NOMO-1 treated with DMSO at 0.1 percent for 48 hours (cell line): Measurements from ENCODE around the gene TSPAN7.

Source experiments
- DNase-seq: peaks from one replicate; lab custom pipeline; 2025; ENCODE audit not compliant: unreplicated experiment; lab: John Stamatoyannopoulos, UW

TSPAN7 gene

DNA sequence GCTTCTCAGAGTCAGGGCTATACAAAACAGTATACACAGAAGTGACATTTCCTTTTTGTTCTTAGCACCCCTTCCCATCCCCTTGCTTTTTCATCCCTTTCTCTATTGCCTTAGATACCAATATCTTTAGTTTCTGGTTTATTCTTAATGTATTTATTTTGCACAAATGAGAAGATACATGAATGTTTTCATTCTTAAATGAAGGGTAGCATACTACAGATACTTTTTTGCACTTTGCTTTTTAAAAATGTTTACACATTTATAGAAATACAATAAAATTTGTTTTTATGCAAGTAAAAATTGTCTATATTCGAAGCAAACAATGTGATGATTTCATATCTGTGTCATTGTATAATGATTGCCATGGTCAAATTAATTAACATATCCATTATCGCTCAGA lies 33.1 kb downstream of the TSPAN7 start:
- no peak for DNase-seq

DNA sequence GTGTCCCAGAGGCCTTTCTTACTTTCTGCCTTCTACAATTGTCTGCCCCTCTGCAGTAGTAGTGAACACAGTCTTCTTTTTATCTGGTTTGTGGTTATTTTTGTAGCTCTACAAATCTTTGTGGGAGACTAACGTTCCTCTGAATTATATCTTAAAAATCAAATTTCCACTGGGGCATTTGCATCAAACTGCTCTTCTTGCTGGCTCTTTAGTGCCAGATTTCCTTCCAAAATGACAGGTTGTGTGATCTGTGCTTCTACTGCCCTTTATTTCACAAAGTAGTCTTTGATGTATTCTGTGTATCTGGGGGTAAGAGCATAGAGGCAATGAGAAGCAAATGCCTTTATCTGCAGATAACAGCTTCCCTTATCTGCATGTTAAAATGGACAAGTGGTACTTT lies 34.5 kb downstream of the TSPAN7 start:
- DNase-seq = no peak

DNA sequence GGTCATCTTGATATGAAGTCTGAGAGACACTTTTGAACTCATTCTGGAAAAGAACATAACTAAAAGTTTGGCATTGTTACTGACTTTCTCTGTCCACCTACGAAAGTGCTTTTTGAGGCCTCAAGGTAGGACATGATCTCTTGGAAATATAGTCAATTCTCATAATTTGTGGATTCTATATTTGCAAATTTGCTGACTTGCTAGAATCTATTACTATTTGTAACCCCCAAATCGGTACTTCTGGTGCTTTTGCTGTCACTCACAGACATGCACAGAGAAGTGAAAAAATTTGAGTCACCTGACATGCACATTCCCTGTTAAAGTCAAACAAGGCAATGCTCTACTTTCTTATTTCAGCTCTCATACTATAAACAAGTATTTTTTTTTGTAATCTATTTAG lies 35.6 kb downstream of the TSPAN7 start:
- DNase-seq = no peak

DNA sequence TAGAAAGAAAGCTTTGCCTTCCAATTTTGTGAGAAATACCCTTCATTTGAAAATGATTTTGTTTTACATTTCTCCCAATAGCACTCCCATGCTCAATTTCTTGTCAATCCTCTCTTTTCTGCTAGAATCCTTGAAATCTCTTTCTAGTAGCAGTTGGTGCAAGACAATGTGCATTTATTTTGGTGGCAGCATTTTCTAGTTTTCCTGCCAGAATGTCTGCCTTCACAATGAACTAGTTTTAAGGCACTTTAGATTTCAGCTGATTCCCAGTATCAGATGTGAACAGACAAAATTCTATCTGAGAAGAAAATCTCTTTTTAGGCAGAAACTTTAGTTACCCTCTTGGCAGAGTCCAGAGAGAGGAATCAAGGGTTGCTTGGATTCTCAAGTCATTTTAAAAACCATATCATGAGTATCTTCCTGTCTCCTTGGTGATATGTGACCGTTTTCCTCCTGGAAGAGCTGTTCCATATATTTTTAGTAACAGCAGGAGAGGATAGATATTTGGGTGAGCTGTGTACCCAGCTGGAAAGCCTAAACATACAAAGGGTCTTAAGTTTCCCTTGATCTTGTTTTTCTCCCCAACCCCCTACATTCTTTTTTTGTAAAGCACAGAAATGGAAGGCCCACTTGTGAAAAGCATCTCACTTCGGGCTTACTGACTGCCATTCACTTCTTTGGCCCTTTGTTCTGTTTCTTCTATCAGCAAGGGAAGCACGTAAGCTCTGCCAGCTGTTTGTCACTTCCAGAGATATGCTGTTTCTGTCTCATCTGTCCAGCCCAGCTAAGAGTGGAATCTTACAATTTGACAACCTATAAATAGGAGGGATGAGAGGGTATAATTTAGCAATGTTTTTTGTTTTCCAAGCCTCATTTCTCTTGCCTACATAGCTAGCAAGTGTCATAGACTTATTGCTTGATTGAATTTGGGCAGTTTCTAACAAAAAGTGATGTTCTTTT lies 38.7 kb downstream of the TSPAN7 start:
- no peak for DNase-seq

DNA sequence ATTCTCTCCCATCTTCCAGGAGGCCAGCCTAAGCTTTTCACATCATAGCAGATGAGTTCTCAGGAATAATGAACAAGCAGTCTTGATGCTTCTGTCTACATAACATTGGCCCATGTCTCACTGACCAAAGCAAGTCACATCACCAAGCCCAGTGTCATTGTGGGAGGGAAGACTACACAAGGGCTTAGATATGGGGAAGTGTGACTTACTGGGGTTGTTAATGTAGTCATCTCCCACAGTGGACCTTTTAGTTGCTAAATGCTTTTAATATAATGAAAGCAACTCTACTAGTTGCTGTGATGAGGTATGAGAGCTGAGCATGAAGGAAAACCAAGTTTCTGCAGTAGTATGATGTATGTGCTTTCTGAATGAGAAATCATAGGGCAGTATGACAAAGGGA lies 40.5 kb downstream of the TSPAN7 start:
- no peak for DNase-seq

DNA sequence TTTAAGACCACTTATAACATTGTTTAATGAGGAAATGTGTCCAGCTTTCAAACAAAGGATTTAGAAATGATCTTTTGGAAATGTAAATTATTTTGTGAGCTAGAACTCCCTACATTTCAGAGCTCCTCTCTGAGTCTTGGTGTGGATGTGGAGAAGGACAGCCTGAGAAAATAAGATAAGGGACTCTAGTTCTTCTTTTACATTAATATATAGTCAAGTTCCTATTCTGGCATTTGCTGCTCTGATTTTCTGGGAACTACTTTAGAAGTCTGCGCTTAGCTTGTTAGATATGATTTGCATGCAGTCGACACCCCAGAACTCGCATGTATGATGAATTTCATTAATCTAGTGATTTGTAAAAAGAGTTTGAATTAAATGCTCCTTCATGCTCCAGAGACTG lies 45.5 kb downstream of the TSPAN7 start:
- no peak for DNase-seq

DNA sequence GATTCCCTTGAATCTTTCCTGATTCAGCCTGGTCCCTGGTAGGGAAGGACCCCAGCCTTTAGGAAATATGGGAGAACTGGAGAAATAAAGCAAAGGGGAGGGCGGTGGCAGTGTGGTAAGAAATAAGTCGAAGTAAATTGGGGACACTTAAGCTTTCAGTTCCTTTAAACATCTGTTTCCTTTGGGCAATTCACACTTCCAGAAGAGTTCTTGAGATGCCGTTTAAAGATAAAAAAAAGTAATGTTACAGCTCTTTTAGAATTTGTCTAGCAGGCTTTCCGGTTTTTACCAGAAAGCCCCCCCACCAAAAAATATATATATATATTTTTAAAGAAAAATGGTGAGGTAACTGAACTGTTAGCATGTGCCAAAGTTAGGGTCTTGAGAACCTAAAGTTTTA lies 46.6 kb downstream of the TSPAN7 start:
- DNase-seq = no peak

DNA sequence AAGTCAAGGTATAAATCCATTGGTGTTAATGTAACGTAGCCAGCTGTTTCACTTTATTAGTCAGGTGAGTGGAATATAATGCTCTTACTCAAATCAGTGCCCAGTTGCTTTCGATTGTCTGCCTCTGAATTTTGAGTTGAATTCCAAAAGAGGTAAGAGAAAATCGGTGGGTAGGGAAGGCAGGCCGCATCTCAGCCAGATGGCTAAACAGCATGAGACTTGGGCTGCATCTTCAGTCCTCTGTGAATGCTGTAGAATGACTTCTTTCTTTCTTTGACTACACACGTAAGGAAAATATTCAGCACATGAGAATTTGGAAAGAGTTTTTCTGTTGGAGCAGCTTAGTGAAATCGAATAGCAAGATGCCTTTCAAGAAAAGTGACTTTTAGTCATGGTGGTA lies 49.5 kb downstream of the TSPAN7 start:
- DNase-seq = no peak

DNA sequence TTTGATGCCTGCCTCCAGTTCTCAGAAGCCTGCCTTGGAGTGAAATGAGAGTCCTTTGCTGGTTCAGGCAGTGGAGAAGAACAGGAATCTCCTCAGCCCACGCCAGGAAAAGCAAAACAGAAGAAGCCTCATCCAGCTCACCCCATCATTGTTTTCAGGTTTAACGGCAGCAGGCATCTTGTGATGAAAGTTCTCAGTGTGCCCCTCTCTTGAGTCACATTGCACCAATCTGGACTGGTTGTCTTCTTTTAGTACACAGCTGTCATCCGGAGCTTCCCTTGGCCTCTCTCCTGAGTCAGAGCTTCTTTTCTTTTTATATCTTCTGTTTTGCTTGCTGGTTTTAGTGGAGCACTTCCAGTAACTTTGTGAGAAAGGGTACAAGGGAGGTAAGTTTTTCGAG lies 50.9 kb downstream of the TSPAN7 start:
- no peak for DNase-seq

DNA sequence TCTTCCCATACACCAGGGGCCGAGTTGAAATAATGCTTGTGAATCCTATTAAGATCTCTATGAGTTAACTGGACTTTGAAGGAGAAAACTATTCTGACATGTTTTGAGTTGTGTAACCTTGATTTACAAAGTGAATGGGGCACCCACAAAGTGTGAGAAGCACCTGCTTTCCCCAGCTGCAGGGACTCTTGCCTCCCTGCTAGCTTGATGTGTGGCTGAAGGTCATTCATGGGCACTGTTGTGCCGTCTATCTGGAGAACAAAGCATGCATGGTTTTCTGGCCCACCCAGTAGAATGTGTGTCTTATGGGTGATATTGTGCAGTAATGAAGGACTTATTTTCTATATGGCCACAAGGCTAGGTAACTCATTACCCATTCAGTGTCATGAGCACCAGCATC lies 53.1 kb downstream of the TSPAN7 start:
- no peak for DNase-seq

DNA sequence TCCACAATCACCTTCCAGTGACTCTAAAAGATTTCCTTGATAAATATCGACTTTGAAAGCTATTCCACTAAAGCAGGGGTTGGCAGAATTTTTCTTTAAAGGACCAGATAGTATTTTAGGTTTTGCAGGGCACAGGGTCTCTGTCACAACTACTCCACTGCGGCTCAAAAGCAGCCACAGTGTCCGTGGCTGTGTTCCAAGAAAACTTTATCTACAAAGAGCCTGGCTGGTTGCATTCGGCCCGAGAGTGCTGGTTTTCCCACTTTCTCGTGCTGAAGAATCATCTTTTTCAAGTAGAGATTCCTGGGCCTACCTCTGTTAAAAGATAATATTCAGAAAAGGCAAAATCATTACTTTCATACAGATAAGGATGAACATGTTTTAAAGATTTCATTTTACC lies 55.6 kb downstream of the TSPAN7 start:
- DNase-seq = no peak

DNA sequence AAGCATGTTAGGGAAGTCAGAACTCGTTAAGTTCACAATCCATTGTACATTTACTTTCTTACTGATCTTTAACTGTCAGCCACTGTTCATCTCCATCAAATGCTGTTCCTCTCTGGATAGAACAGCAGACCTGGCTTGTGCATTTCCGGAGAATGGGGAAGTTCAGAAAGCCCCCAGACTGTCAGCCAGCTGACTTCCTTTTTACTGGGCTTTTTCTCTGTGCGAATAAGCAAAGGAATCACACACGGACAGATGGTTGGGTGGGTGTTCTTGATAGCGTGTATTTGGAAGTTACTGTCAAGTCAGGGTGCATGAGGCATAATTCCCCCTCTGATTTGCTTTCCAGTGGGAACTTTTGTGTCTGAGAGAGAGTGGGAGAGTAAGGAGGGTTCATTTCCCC lies 56.8 kb downstream of the TSPAN7 start:
- DNase-seq = peak; percentile 46

DNA sequence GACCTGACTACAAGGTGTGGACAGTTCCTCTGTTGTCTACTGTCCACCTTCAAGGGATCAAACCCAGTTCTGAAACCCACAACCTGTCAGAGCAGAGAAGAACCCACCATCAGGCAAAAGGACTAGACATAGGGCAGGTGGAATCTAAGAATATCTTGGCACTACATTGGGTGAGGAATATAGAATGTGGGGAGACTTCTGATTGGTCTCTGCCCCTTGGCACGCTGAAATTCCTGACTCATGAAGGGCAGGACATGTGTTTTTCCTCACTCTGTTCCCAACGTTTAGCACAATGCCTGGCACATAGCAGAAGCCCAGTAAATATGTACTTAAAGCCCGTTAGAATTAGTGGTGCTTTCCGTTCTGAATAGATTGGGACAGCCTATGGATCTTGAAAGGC lies 59.3 kb downstream of the TSPAN7 start:
- no peak for DNase-seq

DNA sequence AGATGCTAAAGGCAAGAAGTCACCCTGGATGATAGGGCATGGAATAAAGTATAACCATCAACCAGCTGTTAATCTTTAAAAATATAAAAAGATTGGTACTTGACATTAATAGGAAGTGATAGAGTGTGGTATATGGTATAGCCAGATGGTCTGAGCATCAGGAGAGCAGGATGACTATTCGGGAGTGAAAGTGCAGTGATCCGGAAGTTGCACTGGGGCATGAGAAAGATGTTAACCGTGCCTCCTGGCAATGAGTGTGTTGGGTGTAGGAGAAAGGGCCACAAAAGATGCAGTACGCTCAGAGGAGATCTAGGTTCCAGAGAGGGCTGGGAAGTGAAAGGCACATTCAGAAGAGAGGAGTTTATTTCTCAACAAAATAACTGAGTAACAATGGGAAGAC lies 65.0 kb downstream of the TSPAN7 start:
- DNase-seq = no peak

DNA sequence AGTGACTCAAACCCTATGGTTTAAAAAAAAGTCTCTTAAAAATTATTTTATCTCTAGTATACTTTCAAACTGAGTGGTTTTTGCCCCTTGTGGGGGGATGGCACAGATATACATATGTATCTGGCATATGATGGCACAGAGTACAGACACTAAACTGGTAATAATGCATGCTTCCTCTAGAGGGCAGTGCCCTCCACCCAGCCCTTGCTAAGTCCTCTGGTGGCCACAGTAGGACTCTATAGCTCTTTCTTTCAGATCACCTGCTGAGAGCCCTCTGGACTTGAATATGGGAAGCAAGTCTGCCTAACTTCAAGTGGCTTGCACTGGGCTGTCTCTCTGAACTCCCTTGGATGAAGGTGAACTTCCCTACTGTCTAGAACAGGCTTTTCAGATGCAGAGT lies 66.3 kb downstream of the TSPAN7 start:
- peak; percentile 47 for DNase-seq

DNA sequence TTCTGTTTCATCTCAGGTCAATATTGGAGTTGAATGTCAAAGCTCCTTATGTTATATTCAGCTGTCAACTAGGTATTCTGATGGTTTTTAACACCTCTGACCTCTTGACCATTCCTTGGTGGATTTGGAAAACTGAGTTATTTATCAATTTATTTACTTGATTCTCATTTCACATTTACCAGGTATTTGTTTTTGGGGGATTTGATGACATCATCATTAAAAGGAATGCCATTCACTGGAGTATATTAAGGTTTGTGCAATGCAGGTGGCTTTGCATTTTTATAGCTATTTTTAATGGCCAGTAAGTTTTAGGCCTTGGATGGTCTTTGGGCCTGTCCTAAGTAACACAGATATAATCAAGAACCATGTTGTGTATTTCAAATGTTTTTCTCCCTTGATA lies 67.2 kb downstream of the TSPAN7 start:
- DNase-seq = no peak

DNA sequence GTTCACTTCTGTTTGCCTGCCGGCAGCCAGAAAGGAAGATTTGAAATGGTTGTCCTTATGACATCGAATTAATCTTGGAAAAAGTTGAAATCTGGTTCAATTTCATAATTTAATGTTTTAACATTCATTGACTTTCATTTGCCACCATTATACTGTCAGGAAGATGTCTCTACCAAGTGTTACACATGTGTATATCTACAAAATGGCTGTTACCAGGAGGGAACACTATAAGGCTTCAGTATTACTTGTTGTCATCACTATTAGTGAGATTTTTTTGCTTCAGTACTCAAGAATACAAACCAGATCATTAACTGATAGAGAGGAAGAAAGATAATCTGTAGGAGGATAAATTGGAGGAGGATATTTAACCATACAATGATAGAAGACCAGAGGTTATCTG lies 71.2 kb downstream of the TSPAN7 start:
- no peak for DNase-seq

DNA sequence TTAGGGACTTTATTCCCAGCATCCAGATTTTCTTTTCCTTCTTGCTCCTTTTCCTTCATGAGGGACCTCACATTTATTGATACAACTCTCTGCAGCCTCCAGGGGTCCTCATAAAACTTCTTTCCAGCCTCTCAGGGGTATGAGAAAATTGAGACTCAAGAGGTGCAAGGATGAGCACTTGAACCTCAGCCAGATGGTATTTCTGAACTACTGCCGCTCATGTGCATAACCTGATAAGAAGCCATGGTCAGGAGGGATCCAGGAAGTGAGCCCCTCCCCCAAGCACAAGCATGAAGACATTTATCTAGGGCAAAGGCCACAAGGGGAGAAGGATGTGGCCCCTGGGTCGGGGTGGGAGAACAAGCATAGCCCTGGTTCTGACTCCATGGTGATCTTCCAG lies 73.3 kb downstream of the TSPAN7 start:
- no peak for DNase-seq

DNA sequence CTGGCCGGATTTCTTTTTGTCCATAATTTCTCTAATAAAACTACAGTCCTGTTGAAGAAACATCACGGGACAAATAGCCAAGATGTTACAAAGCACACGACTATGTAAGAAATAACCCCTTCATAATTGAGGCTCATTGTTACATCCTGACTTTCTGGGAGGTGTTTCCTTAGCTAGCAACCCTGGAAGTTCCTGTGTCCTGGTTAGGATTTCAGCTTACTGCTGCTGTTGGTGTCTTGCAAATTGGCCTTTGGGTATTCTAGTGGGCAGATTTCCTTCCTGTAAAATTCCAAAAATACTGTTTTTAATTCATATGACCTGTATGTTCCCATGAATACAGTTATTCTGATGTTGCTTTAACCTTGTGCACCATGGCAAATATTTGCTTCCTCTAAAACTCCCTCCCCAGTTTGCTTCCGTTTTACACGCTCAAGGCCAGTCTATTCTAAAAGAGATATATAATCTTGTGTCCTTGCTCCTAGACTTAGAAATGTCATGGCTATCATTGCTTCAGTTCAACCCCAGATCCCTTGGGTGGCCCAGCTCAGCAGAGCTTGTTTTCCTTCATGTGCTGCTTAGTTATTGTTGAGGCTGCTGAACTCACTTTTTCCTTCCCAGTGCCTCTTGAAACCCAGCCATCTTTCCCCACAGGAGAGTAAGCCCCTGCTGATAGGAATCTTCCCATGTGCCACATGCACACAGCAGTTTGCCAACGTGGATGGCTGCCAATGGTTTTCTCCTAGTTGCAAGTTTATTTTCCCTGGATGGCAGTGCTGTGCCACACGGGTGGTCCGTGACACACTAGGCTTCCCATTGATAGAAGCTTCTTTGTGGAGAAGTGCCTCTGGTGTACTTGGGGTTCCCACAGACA lies 75.8 kb downstream of the TSPAN7 start:
- DNase-seq = no peak

DNA sequence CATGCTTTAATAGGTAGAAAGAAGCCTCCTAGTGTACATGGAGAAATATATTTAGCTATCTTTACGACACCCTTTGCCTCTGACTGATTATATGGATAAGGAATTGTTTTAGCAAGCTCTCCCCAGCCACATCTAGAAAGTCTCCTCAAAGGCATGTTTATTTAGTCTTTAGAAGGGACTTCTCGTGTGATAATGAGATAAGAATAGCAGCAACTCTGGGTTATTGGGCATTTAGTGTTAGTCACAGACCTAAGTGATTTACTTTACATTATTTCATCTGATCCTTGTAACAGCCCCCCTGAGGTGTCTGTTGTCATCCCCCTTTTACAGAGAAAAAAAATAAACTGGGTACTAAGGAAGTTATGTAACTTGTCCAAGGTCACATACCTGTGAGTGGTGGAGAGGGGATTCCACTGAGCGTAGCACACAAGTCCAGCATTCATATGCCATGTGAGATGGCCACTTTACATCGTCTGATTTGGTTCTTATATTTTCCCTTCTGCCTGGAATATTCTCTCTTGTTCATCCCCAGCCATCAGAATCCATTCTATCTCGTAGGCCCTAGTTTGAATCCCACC lies 77.7 kb downstream of the TSPAN7 start:
- no peak for DNase-seq

DNA sequence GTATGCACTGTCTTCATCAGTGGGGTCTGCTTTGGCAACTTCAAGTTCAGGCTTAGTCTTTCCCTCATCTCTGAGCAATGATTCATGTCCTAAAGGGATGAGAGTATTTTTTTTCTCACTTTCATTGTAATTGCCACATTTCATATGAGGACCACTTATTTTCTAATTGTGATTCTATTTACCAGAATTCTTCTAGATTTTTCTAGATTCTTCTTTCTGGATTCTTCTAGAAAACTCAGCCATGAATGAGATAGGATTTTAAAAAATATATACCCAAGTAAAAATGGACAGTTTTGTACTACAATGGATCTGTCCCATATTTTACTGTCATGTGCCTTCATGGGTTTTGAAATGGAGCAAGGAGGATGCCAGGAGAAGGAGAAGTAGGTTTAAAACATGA lies 78.4 kb downstream of the TSPAN7 start:
- no peak for DNase-seq

DNA sequence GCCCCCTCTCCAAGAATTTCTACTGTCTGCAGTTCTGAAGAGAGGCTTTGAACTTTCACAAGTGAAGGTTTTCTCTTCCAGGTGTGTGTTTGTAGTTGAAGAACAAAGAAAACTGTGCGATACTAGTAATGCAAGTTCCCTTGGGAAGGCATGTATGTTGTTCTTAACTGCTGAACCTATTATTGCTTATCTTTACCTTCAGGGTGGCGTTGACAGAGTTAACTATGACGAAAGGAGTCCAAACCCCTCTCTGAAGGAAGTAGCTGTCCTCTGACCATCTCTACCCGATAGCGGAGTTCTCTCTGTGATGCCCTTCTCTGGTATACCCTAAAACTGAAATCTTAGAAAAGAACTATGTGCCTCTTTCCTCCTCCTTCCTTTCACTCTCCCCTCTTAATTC lies 79.9 kb downstream of the TSPAN7 start:
- DNase-seq = no peak
